Left lung (tissue), 10 donors: ENCODE results near the gene TNIP1. TPM values are rescaled to one million over a fixed set of nuclear protein-coding genes. Genes with fewer than 3 reads are reported as not detected.

Experiments
- ATAC-seq: fragments of 200-7000 bp; cut with Tn5 transposase; one replicate; pipeline ENCODE4 v1.9.1; 2020; ENCODE audit warnings: moderate library complexity
- DNase-seq, 4 donors: peaks; one replicate each; pipeline ENCODE4 v3.0.0-alpha.2; 2013 to 2020
- H3K27ac ChIP-seq, 2 donors: fragments of 200-600 bp; sonication (generic) in 1 of 2; one replicate each; pipeline versions ENCODE4 v1.5.0 to v1.8.0; 2020 to 2021
- H3K27me3 ChIP-seq, 2 donors: fragments of 200-600 bp; sonication (generic) in 1 of 2; one replicate each; pipeline versions ENCODE4 v1.5.0 to v1.8.0; 2020 to 2021
- H3K36me3 ChIP-seq, 2 donors: fragments of 200-600 bp; sonication (generic) in 1 of 2; one replicate each; pipeline versions ENCODE4 v1.5.0 to v1.8.0; 2020 to 2021
- H3K4me1 ChIP-seq, 2 donors: fragments of 200-600 bp; one replicate each; pipeline ENCODE4 v1.8.0; 2021
- H3K4me3 ChIP-seq, 2 donors: fragments of 200-600 bp; sonication (generic) in 1 of 2; one replicate each; pipeline versions ENCODE4 v1.5.0 to v1.8.0; 2020 to 2021; ENCODE audit warnings: mild to moderate bottlenecking in 1 of 2
- H3K9me3 ChIP-seq, 2 donors: fragments of 200-600 bp; sonication (generic) in 1 of 2; one replicate each; pipeline versions ENCODE4 v1.5.0 to v1.8.0; 2020 to 2021
- intact Hi-C, 2 donors: fragments of 100-400 bp; cut with DNase I; formaldehyde crosslinking; loops; one replicate each; pipeline versions ENCODE4 v1.11.2 to v1.14.2; 2022
- polyA plus RNA-seq, 6 donors: library from polyadenylated mRNA; unstranded; fragments of 120-200 nt; gene quantifications; one replicate each; pipeline ENCODE4 v1.2.1, GENCODE V29; 2013; ENCODE audit not compliant: insufficient read length in 6 of 6
- total RNA-seq, 2 donors: library from RNA; stranded (reverse); fragmentation: NEBNext Ultra II Directional; extraction: Animal tissue kit (Norgen Biotek cat#: 25700); gene quantifications; one replicate each; pipeline ENCODE4 v1.2.1, GENCODE V29; 2021
- TF ChIP-seq, protein P1 (sequence below), 2 donors: fragments of 200-600 bp; sonication (generic) in 1 of 2; IDR thresholded peaks; one replicate each; pipeline versions ENCODE4 v1.5.0 to v1.8.0; 2021; ENCODE audit warnings: antibody characterized with exemption in 2 of 2
- donor health status: DM: no; HTN: yes; CAD: no.
- donor health status: DM: no; HTN: no; CAD: no.

TNIP1 gene
- total and polyA plus RNA-seq, 8 donors, result 82.3 to 133 (median 84.2) TPM

DNA sequence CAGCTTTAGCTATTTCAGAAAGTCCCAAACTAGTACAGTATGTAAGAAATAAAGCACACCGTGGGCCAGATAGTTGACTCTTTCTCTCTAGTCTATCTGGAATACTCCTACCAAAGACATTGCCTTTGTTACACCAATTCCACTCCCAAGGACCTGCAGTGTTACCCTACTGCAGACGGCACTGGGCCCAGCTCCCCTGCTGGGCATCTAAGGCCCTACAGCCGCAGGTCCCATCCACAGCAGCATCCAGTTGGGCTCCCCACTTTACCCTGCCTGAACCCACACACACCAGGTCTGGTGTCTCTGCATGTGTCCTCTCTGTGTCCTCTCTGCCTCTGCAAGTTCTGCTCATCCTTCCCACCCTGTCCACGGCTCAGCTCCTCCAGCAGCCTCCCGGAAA, 22.5 kb downstream of the TNIP1 start:
- intact Hi-C loops, result loop anchor here in 1 of 2 donors (10.0 kb wide), 1 partner anchor 56 kb away; no protein-coding TSS in a partner anchor
- ATAC-seq (no peak), DNase-seq (no peak)
- TF ChIP-seq, protein P1, sequence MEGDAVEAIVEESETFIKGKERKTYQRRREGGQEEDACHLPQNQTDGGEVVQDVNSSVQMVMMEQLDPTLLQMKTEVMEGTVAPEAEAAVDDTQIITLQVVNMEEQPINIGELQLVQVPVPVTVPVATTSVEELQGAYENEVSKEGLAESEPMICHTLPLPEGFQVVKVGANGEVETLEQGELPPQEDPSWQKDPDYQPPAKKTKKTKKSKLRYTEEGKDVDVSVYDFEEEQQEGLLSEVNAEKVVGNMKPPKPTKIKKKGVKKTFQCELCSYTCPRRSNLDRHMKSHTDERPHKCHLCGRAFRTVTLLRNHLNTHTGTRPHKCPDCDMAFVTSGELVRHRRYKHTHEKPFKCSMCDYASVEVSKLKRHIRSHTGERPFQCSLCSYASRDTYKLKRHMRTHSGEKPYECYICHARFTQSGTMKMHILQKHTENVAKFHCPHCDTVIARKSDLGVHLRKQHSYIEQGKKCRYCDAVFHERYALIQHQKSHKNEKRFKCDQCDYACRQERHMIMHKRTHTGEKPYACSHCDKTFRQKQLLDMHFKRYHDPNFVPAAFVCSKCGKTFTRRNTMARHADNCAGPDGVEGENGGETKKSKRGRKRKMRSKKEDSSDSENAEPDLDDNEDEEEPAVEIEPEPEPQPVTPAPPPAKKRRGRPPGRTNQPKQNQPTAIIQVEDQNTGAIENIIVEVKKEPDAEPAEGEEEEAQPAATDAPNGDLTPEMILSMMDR (IDR thresholded peaks at IDR 0.05), result no peak
- H3K27ac ChIP-seq, result peak overlapping the region in 1 of 2 donors; percentile 84
- no peaks in the 10 kb centered on the region for H3K9me3 ChIP-seq
- H3K27me3 ChIP-seq, result no peaks in the 10 kb centered on the region
- peaks cover 0 to 97% of the 10 kb centered on the region in 2 donors for H3K36me3 ChIP-seq
- no peak overlapping the region for H3K4me3 ChIP-seq
- H3K4me1 ChIP-seq, result peaks cover 22 to 98% of the 10 kb centered on the region in 2 donors

DNA sequence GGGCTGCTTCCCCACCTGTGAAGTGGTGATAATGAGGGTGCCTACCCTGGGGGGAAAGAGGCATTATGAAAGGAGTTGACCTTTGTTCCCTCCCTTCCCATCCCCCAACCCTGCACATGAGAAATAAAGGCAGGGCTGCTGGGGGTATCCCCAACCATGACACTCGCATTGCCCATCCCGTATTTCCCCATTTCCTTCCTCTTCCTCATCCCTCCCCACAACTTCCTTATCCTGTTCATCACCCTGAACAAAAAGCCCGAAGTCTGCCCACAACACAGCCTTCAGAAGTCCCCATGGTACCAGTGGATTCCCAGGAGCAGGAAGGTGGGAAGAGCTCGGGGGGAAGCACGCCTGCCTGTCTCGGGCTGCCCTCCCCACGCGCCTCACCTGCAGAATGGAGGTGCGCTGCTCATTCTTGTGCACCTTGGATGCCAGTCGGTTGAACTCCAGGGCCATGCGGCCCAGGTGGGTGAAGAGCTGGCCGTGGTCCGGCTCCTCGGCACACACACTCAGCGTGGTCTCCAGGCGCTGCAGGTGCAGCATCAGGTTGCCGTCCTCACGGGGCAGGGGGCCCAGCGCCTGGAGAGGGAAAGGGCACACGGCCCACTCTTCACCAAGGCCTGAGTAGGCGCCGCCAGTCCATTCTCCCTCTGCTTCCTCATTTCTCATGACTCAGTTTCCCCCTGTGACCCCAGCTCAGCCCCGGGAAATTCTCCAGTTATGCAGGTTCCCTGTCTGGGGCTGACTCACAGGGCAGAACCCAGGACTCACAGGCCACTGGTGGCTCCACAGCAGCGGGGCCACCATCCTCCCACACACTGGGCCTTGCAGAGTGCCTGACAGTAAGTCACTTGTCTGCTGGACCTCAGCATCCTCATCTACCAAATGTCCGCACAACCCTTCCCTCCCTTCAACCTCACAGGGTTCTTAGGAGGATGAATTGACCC, 24.2 kb downstream of the TNIP1 start:
- Histone ChIP-seq H3K4me1 (peaks cover 17 to 98% of the 10 kb centered on the region in 2 donors), H3K27me3 (no peaks in the 10 kb centered on the region), H3K27ac (peak overlapping the region in 1 of 2 donors; percentile 72), H3K9me3 (no peaks in the 10 kb centered on the region), H3K4me3 (peak overlapping the region in 1 of 2 donors; percentile 11), H3K36me3 (peaks cover 0 to 97% of the 10 kb centered on the region in 2 donors)
- TF ChIP-seq, protein P1 (IDR thresholded peaks at IDR 0.05), result no peak
- intact Hi-C loops, result loop anchor here in 1 of 2 donors (10.0 kb wide), 1 partner anchor 58 kb away; no protein-coding TSS in a partner anchor
- DNase-seq (peak in 2 of 4 donors; percentile 42 to 87), ATAC-seq (no peak)

DNA sequence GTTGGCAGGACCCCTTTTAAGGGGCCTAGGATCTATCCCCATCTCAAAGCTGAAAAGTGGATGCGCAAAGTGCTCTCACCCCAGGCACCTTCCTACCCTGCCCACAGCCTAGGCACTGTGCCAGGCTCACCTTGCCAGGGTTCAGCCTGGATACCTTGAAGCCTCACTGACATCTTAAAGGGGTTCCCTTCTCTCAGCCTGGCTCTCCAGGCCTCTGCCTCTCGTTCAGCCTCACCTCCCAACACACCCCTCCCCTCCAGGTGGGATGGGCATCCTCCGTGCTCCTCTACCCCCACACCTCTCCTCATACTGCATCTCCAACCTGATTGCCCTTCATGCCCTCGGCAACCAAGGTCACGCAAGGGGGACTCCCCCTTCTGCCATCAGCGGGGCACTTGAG, 25.5 kb downstream of the TNIP1 start:
- Histone ChIP-seq H3K4me3 (no peak overlapping the region), H3K9me3 (no peaks in the 10 kb centered on the region), H3K27me3 (no peaks in the 10 kb centered on the region), H3K4me1 (peaks cover 9 to 90% of the 10 kb centered on the region in 2 donors), H3K36me3 (peaks cover 0 to 97% of the 10 kb centered on the region in 2 donors), H3K27ac (peak overlapping the region in 1 of 2 donors; percentile 72)
- ATAC-seq (no peak), DNase-seq (no peak)
- TF ChIP-seq, protein P1 (IDR thresholded peaks at IDR 0.05), result no peak
- intact Hi-C loops, result loop anchor here in 1 of 2 donors (10.0 kb wide), 1 partner anchor 59 kb away; no protein-coding TSS in a partner anchor

DNA sequence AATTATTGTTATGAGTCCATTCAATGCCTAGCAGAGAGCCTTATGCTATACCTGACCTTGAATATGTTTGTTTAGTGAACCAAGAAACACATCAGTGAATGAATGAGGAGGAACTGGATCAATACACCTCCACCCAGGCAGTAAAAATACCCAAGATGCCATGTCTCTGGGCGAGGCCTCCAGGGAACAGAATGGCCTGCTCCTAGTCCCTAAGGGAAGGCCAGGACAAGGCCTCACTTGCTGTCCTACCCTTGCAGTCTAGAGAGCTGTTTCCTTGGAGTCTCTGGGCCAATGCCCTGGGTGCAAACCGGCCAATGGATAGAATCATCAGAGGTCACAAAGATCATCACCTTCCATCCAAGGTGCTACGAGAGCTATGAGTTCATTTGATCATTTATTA, 26.1 kb downstream of the TNIP1 start:
- H3K27me3 ChIP-seq, result no peaks in the 10 kb centered on the region
- intact Hi-C loops, result loop anchor here in 1 of 2 donors (10.0 kb wide), 1 partner anchor 60 kb away; no protein-coding TSS in a partner anchor
- H3K9me3 ChIP-seq, result no peaks in the 10 kb centered on the region
- H3K4me1 ChIP-seq, result peaks cover 3 to 84% of the 10 kb centered on the region in 2 donors
- peaks cover 0 to 97% of the 10 kb centered on the region in 2 donors for H3K36me3 ChIP-seq
- TF ChIP-seq, protein P1 (IDR thresholded peaks at IDR 0.05), result no peak
- DNase-seq (no peak), ATAC-seq (no peak)
- H3K4me3 ChIP-seq, result no peak overlapping the region
- peak overlapping the region in 1 of 2 donors; percentile 73 for H3K27ac ChIP-seq
